Adrenal gland (tissue), 12 donors: ENCODE data around the gene SLC4A7. TPM values are rescaled to one million over a fixed set of nuclear protein-coding genes. Genes with fewer than 3 reads are reported as not detected.
A peak's percentile ranks its signal among the peaks of the same experiment; 100 is the strongest.

Experiments
- DNase-seq, 7 donors: peaks; one replicate each; pipeline ENCODE4 v3.0.0-alpha.2; 2019 to 2020
- H3K27ac ChIP-seq, 5 donors: fragments of 200-600 bp; sonication (generic) in 4 of 5; 1 replicate in 3 of 5; 2 replicates in 2 of 5; pipeline versions ENCODE4 v1.5.1 to v1.8.0; 2016 to 2020; ENCODE audit warnings: mild to moderate bottlenecking in 1 of 5
- H3K27me3 ChIP-seq: fragments of 200-600 bp; 2 replicates; pipeline ENCODE4 v1.8.0; 2021
- H3K36me3 ChIP-seq, 2 donors: fragments of 200-600 bp; replicated peaks in 1 of 2; 1 replicate in 1 of 2; 2 replicates in 1 of 2; pipeline versions ENCODE4 v1.5.1 to v1.8.0; 2018 to 2022
- H3K4me1 ChIP-seq, 2 donors: fragments of 200-600 bp; replicated peaks in 1 of 2; 1 replicate in 1 of 2; 2 replicates in 1 of 2; pipeline versions ENCODE4 v1.5.1 to v1.8.0; 2018 to 2021
- H3K4me3 ChIP-seq, 4 donors: fragments of 200-600 bp; sonication (generic) in 3 of 4; one replicate each; pipeline ENCODE4 v1.5.1; 2016 to 2018
- H3K9me3 ChIP-seq, 3 donors: fragments of 200-600 bp; sonication (generic) in 1 of 3; replicated peaks in 1 of 3; 1 replicate in 2 of 3; 2 replicates in 1 of 3; pipeline versions ENCODE4 v1.5.1 to v1.8.0; 2016 to 2021
- CTCF ChIP-seq, 6 experiments: fragments of 450-650 bp in 4 of 6; fragments of 200-600 bp in 2 of 6; sonication (generic) in 1 of 6; IDR thresholded peaks; 1 replicate in 5 of 6; 2 replicates in 1 of 6; pipeline versions ENCODE4 v1.5.1 to v1.8.0; 2016 to 2021; ENCODE audit warnings: antibody characterized with exemption in 6 of 6, mild to moderate bottlenecking in 2 of 6, moderate library complexity in 1 of 6
- POLR2A ChIP-seq, 2 donors: fragments of 450-650 bp; IDR thresholded peaks; one replicate each; pipeline ENCODE4 v1.6.1; 2017; ENCODE audit warnings: antibody characterized with exemption in 2 of 2, mild to moderate bottlenecking in 2 of 2, moderate library complexity in 1 of 2
- WGBS, 4 donors: extraction: QIAGEN DNeasy Blood & Tissue Kit in 2 of 4; methylation state at CpG; one replicate each; pipeline versions ENCODE4 v1.1.5 to v1.1.7; 2013 to 2017; 5-methylcytosine and 5-hydroxymethylcytosine counted together
- intact Hi-C, 2 donors: fragments of 100-400 bp; cut with DNase I; formaldehyde crosslinking; loops; one replicate each; pipeline versions ENCODE4 v1.14.1 to v1.15.0; 2022 to 2023
- polyA plus RNA-seq, 3 donors: library from polyadenylated mRNA; stranded (reverse); fragments of 200-250 nt in 2 of 3; fragments of 350-450 nt in 1 of 3; fragmentation: Illumina TruSeq in 1 of 3; extraction: RNeasy Lipid Tissue Mini Kit (QIAGEN cat#74804) in 1 of 3; gene quantifications; one replicate each; pipeline ENCODE4 v1.2.3, GENCODE V29; 2013 to 2014
- total RNA-seq, 9 donors: library from RNA; depleted of rRNA in 4 of 9; stranded (reverse); fragments of >200 nt in 4 of 9; fragments of 120-200 nt in 1 of 9; fragmentation: NEBNext Ultra II Directional in 1 of 9; extraction: Animal tissue kit (Norgen Biotek cat#: 25700) in 1 of 9; gene quantifications; one replicate each; pipeline versions ENCODE4 v1.1.0 to v1.2.4, GENCODE V29; 2013 to 2023
- donor health status: healthy with polysubstance abuse.
- donor health status: Bipolar disorder and iron deficiency.
- donor health status: DM: yes; HTN: yes; CAD: no.
- donor health status: DM: no; HTN: no; CAD: no.
- donor health status: DM: no; HTN: no; CAD: no.
- donor health status: DM: yes; HTN: yes; CAD: no.

SLC4A7 gene
- total and polyA plus RNA-seq, 12 donors: 2.7 to 34.5 (median 11.6) TPM

GRCh38 chr3:27507111-27507510 is 22.9 kb upstream of the SLC4A7 start:
- WGBS, 4 donors: 31 to 58% (median 49%) methylated on average over 1 of the region's 1 CpG
- H3K4me1 ChIP-seq: no peaks in the 10 kb centered on the region
- no peaks in the 10 kb centered on the region for H3K9me3 ChIP-seq
- TF ChIP-seq CTCF (IDR thresholded peaks at IDR 0.05) (no peak), POLR2A (IDR thresholded peaks at IDR 0.05) (no peak)
- no peak overlapping the region for H3K4me3 ChIP-seq
- H3K27ac ChIP-seq: peak overlapping the region in 1 of 5 donors; percentile 30
- intact Hi-C loops: no loop called here
- H3K36me3 ChIP-seq: no peaks in the 10 kb centered on the region
- no peaks in the 10 kb centered on the region for H3K27me3 ChIP-seq
- no peak for DNase-seq

- no peak overlapping the region for H3K27ac ChIP-seq
- no peaks in the 10 kb centered on the region for H3K4me1 ChIP-seq
- no peaks in the 10 kb centered on the region for H3K9me3 ChIP-seq
- H3K36me3 ChIP-seq: no peaks in the 10 kb centered on the region
- 82 to 92% (median 85%) methylated on average over 1 of the region's 1 CpG for WGBS, 4 donors
- TF ChIP-seq POLR2A (IDR thresholded peaks at IDR 0.05) (no peak), CTCF (IDR thresholded peaks at IDR 0.05) (no peak)
- no peaks in the 10 kb centered on the region for H3K27me3 ChIP-seq
- intact Hi-C loops: no loop called here
- DNase-seq: no peak
- no peak overlapping the region for H3K4me3 ChIP-seq
Observed at GRCh38 chr3:27504749-27505148, 20.6 kb upstream of the SLC4A7 start.

- H3K27ac ChIP-seq: no peak overlapping the region
- no peaks in the 10 kb centered on the region for H3K36me3 ChIP-seq
- 84 to 94% (median 91%) methylated on average over 5 of the region's 5 CpGs for WGBS, 4 donors
- DNase-seq: no peak
- H3K9me3 ChIP-seq: no peaks in the 10 kb centered on the region
- no peak overlapping the region for H3K4me3 ChIP-seq
- no peak for TF ChIP-seq POLR2A (IDR thresholded peaks at IDR 0.05)
- TF ChIP-seq CTCF (IDR thresholded peaks at IDR 0.05): no peak
- no peaks in the 10 kb centered on the region for H3K4me1 ChIP-seq
- intact Hi-C loops: no loop called here
- no peaks in the 10 kb centered on the region for H3K27me3 ChIP-seq
Observed at GRCh38 chr3:27503526-27503925, 19.3 kb upstream of the SLC4A7 start.

- WGBS, 4 donors: 94 to 98% (median 97%) methylated on average over 3 of the region's 3 CpGs
- no peak overlapping the region for H3K4me3 ChIP-seq
Observed at GRCh38 chr3:27501759-27502158, 17.6 kb upstream of the SLC4A7 start.

More at GRCh38 chr3:27501759-27502158, 17.6 kb upstream of the SLC4A7 start:
- DNase-seq: no peak
- no peak for TF ChIP-seq POLR2A (IDR thresholded peaks at IDR 0.05)
- no peak for TF ChIP-seq CTCF (IDR thresholded peaks at IDR 0.05)
- H3K27me3 ChIP-seq: no peaks in the 10 kb centered on the region
- H3K36me3 ChIP-seq: no peaks in the 10 kb centered on the region
- no peaks in the 10 kb centered on the region for H3K9me3 ChIP-seq
- intact Hi-C loops: no loop called here
- H3K4me1 ChIP-seq: no peaks in the 10 kb centered on the region
- H3K27ac ChIP-seq: no peak overlapping the region
